ENCODE data around the gene YTHDF2. TPM values are rescaled to one million over a fixed set of nuclear protein-coding genes. Genes with fewer than 3 reads are reported as not detected.
"Not testable (repeated sequence)": the region's sequence is repeated elsewhere in the genome, so short reads cannot be mapped to it uniquely, and the experiment has no call there.

YTHDF2 gene
- total RNA-seq, 1 donor from 2014 or later: 88.2 TPM

- H3K4me3 Mint-ChIP-seq (ENCODE audit: low read depth); H3K4me1 Mint-ChIP-seq (ENCODE audit: low read depth); H3K9me3 Mint-ChIP-seq; H3K27me3 Mint-ChIP-seq (ENCODE audit: low read depth); H3K27ac Mint-ChIP-seq; DNase-seq (ENCODE audit: low spot score); intact Hi-C loops (cut with micrococcal nuclease): not testable (repeated sequence)
- H3K36me3 Mint-ChIP-seq (ENCODE audit: low read depth): peaks cover 31% of the 10 kb centered on the region
Measured at GRCh38 chr1:28771921-28772320, 35.2 kb downstream of the YTHDF2 start.

GRCh38 chr1:28773105-28773504 is 36.4 kb downstream of the YTHDF2 start:
- Mint-ChIP-seq H3K27me3 (ENCODE audit: low read depth) (no peaks in the 10 kb centered on the region), H3K36me3 (ENCODE audit: low read depth) (peaks cover 27% of the 10 kb centered on the region), H3K4me1 (ENCODE audit: low read depth) (peaks cover 5% of the 10 kb centered on the region), H3K4me3 (ENCODE audit: low read depth) (no peak overlapping the region), H3K9me3 (no peaks in the 10 kb centered on the region), H3K27ac (no peak overlapping the region)
- intact Hi-C loops (cut with micrococcal nuclease): no loop called here
- no peak for DNase-seq (ENCODE audit: low spot score)

- intact Hi-C loops (cut with micrococcal nuclease): no loop called here
- peaks cover 14% of the 10 kb centered on the region for H3K36me3 Mint-ChIP-seq (ENCODE audit: low read depth)
- H3K27me3 Mint-ChIP-seq (ENCODE audit: low read depth): no peaks in the 10 kb centered on the region
- DNase-seq (ENCODE audit: low spot score): peak; percentile 61
- H3K27ac Mint-ChIP-seq: no peak overlapping the region
- no peaks in the 10 kb centered on the region for H3K9me3 Mint-ChIP-seq
- peak overlapping the region; percentile 61 for H3K4me3 Mint-ChIP-seq (ENCODE audit: low read depth)
- peaks cover 5% of the 10 kb centered on the region for H3K4me1 Mint-ChIP-seq (ENCODE audit: low read depth)
Measured at GRCh38 chr1:28775121-28775942, 38.6 kb downstream of the YTHDF2 start.

- H3K9me3 Mint-ChIP-seq: no peaks in the 10 kb centered on the region
- H3K27ac Mint-ChIP-seq: no peak overlapping the region
- H3K4me1 Mint-ChIP-seq (ENCODE audit: low read depth): peaks cover 5% of the 10 kb centered on the region
- DNase-seq (ENCODE audit: low spot score): no peak
- peaks cover 2% of the 10 kb centered on the region for H3K27me3 Mint-ChIP-seq (ENCODE audit: low read depth)
- peaks cover 10% of the 10 kb centered on the region for H3K36me3 Mint-ChIP-seq (ENCODE audit: low read depth)
- peak overlapping the region; percentile 61 for H3K4me3 Mint-ChIP-seq (ENCODE audit: low read depth)
- intact Hi-C loops (cut with micrococcal nuclease): no loop called here
Measured at GRCh38 chr1:28776341-28776740, 39.6 kb downstream of the YTHDF2 start.

- no peak overlapping the region for H3K4me3 Mint-ChIP-seq (ENCODE audit: low read depth)
- peaks cover 2% of the 10 kb centered on the region for H3K27me3 Mint-ChIP-seq (ENCODE audit: low read depth)
- peaks cover 4% of the 10 kb centered on the region for H3K36me3 Mint-ChIP-seq (ENCODE audit: low read depth)
- no peak overlapping the region for H3K27ac Mint-ChIP-seq
- no peaks in the 10 kb centered on the region for H3K9me3 Mint-ChIP-seq
- peaks cover 5% of the 10 kb centered on the region for H3K4me1 Mint-ChIP-seq (ENCODE audit: low read depth)
- DNase-seq (ENCODE audit: low spot score): no peak
- intact Hi-C loops (cut with micrococcal nuclease): no loop called here
Measured at GRCh38 chr1:28778021-28778420, 41.3 kb downstream of the YTHDF2 start.

- H3K4me1 Mint-ChIP-seq (ENCODE audit: low read depth): peaks cover 2% of the 10 kb centered on the region
- H3K27ac Mint-ChIP-seq: no peak overlapping the region
- intact Hi-C loops (cut with micrococcal nuclease): loop anchor here (10.0 kb wide), 1 partner anchor 255 kb away; no protein-coding TSS in a partner anchor
Measured at GRCh38 chr1:28779751-28780408, 43.1 kb downstream of the YTHDF2 start.

GRCh38 chr1:28781305-28781704 is 44.6 kb downstream of the YTHDF2 start:
- H3K36me3 Mint-ChIP-seq (ENCODE audit: low read depth): no peaks in the 10 kb centered on the region
- H3K4me3 Mint-ChIP-seq (ENCODE audit: low read depth): no peak overlapping the region
- intact Hi-C loops (cut with micrococcal nuclease): loop anchor here (10.0 kb wide), 1 partner anchor 253 kb away; no protein-coding TSS in a partner anchor
- H3K4me1 Mint-ChIP-seq (ENCODE audit: low read depth): peaks cover 8% of the 10 kb centered on the region
- H3K27ac Mint-ChIP-seq: no peak overlapping the region
- DNase-seq (ENCODE audit: low spot score): no peak
- no peaks in the 10 kb centered on the region for H3K9me3 Mint-ChIP-seq
- peaks cover 6% of the 10 kb centered on the region for H3K27me3 Mint-ChIP-seq (ENCODE audit: low read depth)

More at GRCh38 chr1:28779751-28780408, 43.1 kb downstream of the YTHDF2 start:
- H3K4me3 Mint-ChIP-seq (ENCODE audit: low read depth): no peak overlapping the region
- peaks cover 2% of the 10 kb centered on the region for H3K36me3 Mint-ChIP-seq (ENCODE audit: low read depth)
- no peaks in the 10 kb centered on the region for H3K9me3 Mint-ChIP-seq
- H3K27me3 Mint-ChIP-seq (ENCODE audit: low read depth): peaks cover 2% of the 10 kb centered on the region
- DNase-seq (ENCODE audit: low spot score): no peak

- intact Hi-C loops (cut with micrococcal nuclease): loop anchor here (10.0 kb wide), 1 partner anchor 253 kb away; no protein-coding TSS in a partner anchor
- Mint-ChIP-seq H3K27ac (no peak overlapping the region), H3K4me3 (ENCODE audit: low read depth) (no peak overlapping the region), H3K36me3 (ENCODE audit: low read depth) (no peaks in the 10 kb centered on the region), H3K9me3 (no peaks in the 10 kb centered on the region), H3K4me1 (ENCODE audit: low read depth) (peaks cover 8% of the 10 kb centered on the region), H3K27me3 (ENCODE audit: low read depth) (peaks cover 6% of the 10 kb centered on the region)
- DNase-seq (ENCODE audit: low spot score): no peak
Measured at GRCh38 chr1:28782011-28782410, 45.3 kb downstream of the YTHDF2 start.

GRCh38 chr1:28783363-28783762 is 46.6 kb downstream of the YTHDF2 start:
- H3K27me3 Mint-ChIP-seq (ENCODE audit: low read depth): peaks cover 7% of the 10 kb centered on the region
- H3K36me3 Mint-ChIP-seq (ENCODE audit: low read depth): no peaks in the 10 kb centered on the region
- no peak overlapping the region for H3K27ac Mint-ChIP-seq
- peaks cover 8% of the 10 kb centered on the region for H3K4me1 Mint-ChIP-seq (ENCODE audit: low read depth)
- no peaks in the 10 kb centered on the region for H3K9me3 Mint-ChIP-seq
- H3K4me3 Mint-ChIP-seq (ENCODE audit: low read depth): no peak overlapping the region
- intact Hi-C loops (cut with micrococcal nuclease): loop anchor here (10.0 kb wide), 1 partner anchor 251 kb away; no protein-coding TSS in a partner anchor
- DNase-seq (ENCODE audit: low spot score): no peak

GRCh38 chr1:28789412-28789811 is 52.7 kb downstream of the YTHDF2 start:
- Mint-ChIP-seq H3K9me3 (no peaks in the 10 kb centered on the region), H3K27me3 (ENCODE audit: low read depth) (peaks cover 11% of the 10 kb centered on the region), H3K4me3 (ENCODE audit: low read depth) (no peak overlapping the region), H3K27ac (no peak overlapping the region), H3K4me1 (ENCODE audit: low read depth) (peaks cover 8% of the 10 kb centered on the region), H3K36me3 (ENCODE audit: low read depth) (no peaks in the 10 kb centered on the region)
- intact Hi-C loops (cut with micrococcal nuclease): loop anchor here (10.0 kb wide), 1 partner anchor 245 kb away; no protein-coding TSS in a partner anchor
- DNase-seq (ENCODE audit: low spot score): no peak

GRCh38 chr1:28789816-28790215 is 53.1 kb downstream of the YTHDF2 start:
- Mint-ChIP-seq H3K4me3 (ENCODE audit: low read depth) (no peak overlapping the region), H3K4me1 (ENCODE audit: low read depth) (peaks cover 8% of the 10 kb centered on the region), H3K36me3 (ENCODE audit: low read depth) (no peaks in the 10 kb centered on the region), H3K9me3 (no peaks in the 10 kb centered on the region), H3K27me3 (ENCODE audit: low read depth) (peaks cover 11% of the 10 kb centered on the region), H3K27ac (no peak overlapping the region)
- intact Hi-C loops (cut with micrococcal nuclease): loop anchor here (10.0 kb wide), 1 partner anchor 245 kb away; no protein-coding TSS in a partner anchor
- no peak for DNase-seq (ENCODE audit: low spot score)

GRCh38 chr1:28790377-28791035 is 53.8 kb downstream of the YTHDF2 start:
- no peak for DNase-seq (ENCODE audit: low spot score)
- Mint-ChIP-seq H3K9me3 (no peaks in the 10 kb centered on the region), H3K4me3 (ENCODE audit: low read depth) (no peak overlapping the region), H3K27ac (no peak overlapping the region), H3K4me1 (ENCODE audit: low read depth) (peaks cover 3% of the 10 kb centered on the region), H3K36me3 (ENCODE audit: low read depth) (no peaks in the 10 kb centered on the region), H3K27me3 (ENCODE audit: low read depth) (peaks cover 9% of the 10 kb centered on the region)
- intact Hi-C loops (cut with micrococcal nuclease): no loop called here

Data from activated T-helper 2 cell treated with anti-CD3 and anti-CD28 coated beads, Interferon-gamma antibody, Interleukin-2, Interleukin-4, amounts not matched to agents 10 μg/mL and 5 μg/mL and 100 μg/mL, durations not matched to agents 14 hours and 24 hours and 36 hours (primary cell).